A673 (cell line): ENCODE data around the gene SLC27A1. TPM values are rescaled to one million over a fixed set of nuclear protein-coding genes. Genes with fewer than 3 reads are reported as not detected.

Source experiments
- BruUV-seq: library from RNA; stranded (reverse); fragments of 400-500 nt; replicated peaks from 2 replicates; lab custom pipeline; 2021; lab: Mats Ljungman, UMichigan
- CTCF ChIA-PET: fragments of 300-600 bp; sonication (Branson Sonifier 250); formaldehyde crosslinking; loops from one replicate; lab custom pipeline; 2022; ENCODE audit warnings: antibody characterized with exemption; lab: Charles Lee
- POLR2A ChIA-PET: fragments of 300-600 bp; sonication (Branson Sonifier 250); formaldehyde crosslinking; loops from one replicate; lab custom pipeline; 2022; ENCODE audit warnings: antibody characterized with exemption; ENCODE audit not compliant: low non-redundant PET; lab: Charles Lee
- DNase-seq: peaks from one replicate; pipeline ENCODE4 v3.0.0-alpha.2; 2015; ENCODE audit warnings: low spot score
- H3K27ac ChIP-seq: fragments of 200-600 bp; sonication (generic); 2 replicates; pipeline ENCODE4 v1.5.1; 2016; ENCODE audit warnings: mixed run types, low read depth, mild to moderate bottlenecking, mixed read lengths, antibody characterized with exemption, low read length; ENCODE audit not compliant: poor library complexity, severe bottlenecking
- H3K27me3 ChIP-seq: fragments of 200-600 bp; sonication (generic); replicated peaks from 2 replicates; pipeline ENCODE4 v1.6.1; 2017; ENCODE audit warnings: mixed run types, low read depth, mild to moderate bottlenecking, mixed read lengths, antibody characterized with exemption, low read length; ENCODE audit not compliant: insufficient read depth, poor library complexity
- H3K36me3 ChIP-seq: fragments of 200-600 bp; sonication (generic); 2 replicates; pipeline ENCODE4 v1.6.1; 2016; ENCODE audit warnings: mixed run types, mild to moderate bottlenecking, mixed read lengths, antibody characterized with exemption, low read length; ENCODE audit not compliant: insufficient read depth, poor library complexity, severe bottlenecking
- H3K4me1 ChIP-seq: fragments of 200-600 bp; sonication (generic); 2 replicates; pipeline ENCODE4 v1.6.1; 2017; ENCODE audit warnings: mixed run types, mild to moderate bottlenecking, mixed read lengths, antibody characterized with exemption, low read length; ENCODE audit not compliant: insufficient read depth, poor library complexity, severe bottlenecking
- H3K4me3 ChIP-seq: fragments of 200-600 bp; sonication (generic); 2 replicates; pipeline ENCODE4 v1.5.1; 2016; ENCODE audit warnings: low read depth, mixed run types, mild to moderate bottlenecking, mixed read lengths, low read length; ENCODE audit not compliant: poor library complexity, severe bottlenecking
- H3K9me3 ChIP-seq: fragments of 200-600 bp; sonication (generic); 2 replicates; pipeline ENCODE4 v1.6.1; 2016; ENCODE audit warnings: mixed run types, low read depth, mild to moderate bottlenecking, mixed read lengths, antibody characterized with exemption, low read length; ENCODE audit not compliant: poor library complexity, severe bottlenecking
- EZH2 ChIP-seq: fragments of 200-600 bp; sonication (generic); IDR thresholded peaks from 2 replicates; pipeline ENCODE4 v1.6.1; 2017; ENCODE audit warnings: borderline replicate concordance, low read depth, mild to moderate bottlenecking, mixed read lengths, antibody characterized with exemption, low read length; ENCODE audit not compliant: poor library complexity, severe bottlenecking
- intact Hi-C: fragments of 100-400 bp; cut with micrococcal nuclease; formaldehyde crosslinking; loops from one replicate; pipeline ENCODE4 v1.10.0; 2022; ENCODE audit not compliant: unreplicated experiment
- total RNA-seq: library from RNA; stranded (reverse); gene quantifications from 2 replicates; pipeline ENCODE4 v1.2.3, GENCODE V29; 2021
- TF ChIP-seq, protein P1 (sequence below): fragments of 300-800, 200-600 bp; sonication (generic); conservative IDR thresholded peaks from 2 replicates; pipeline ENCODE4 v1.5.1; 2017; ENCODE audit warnings: low read depth, mild to moderate bottlenecking, antibody characterized with exemption, low read length, moderate library complexity, mixed read lengths

SLC27A1 gene
- total RNA-seq, 1 experiment from 2014 or later, result 3.0 TPM

GRCh38 chr19:17435218-17435617 is 35.1 kb upstream of the SLC27A1 start:
- H3K4me3 ChIP-seq, result no peak overlapping the region
- intact Hi-C loops, result no loop called here
- no peaks in the 10 kb centered on the region for H3K4me1 ChIP-seq
- no peaks in the 10 kb centered on the region for H3K9me3 ChIP-seq
- no TSS peak for BruUV-seq
- TF ChIP-seq, protein P1, sequence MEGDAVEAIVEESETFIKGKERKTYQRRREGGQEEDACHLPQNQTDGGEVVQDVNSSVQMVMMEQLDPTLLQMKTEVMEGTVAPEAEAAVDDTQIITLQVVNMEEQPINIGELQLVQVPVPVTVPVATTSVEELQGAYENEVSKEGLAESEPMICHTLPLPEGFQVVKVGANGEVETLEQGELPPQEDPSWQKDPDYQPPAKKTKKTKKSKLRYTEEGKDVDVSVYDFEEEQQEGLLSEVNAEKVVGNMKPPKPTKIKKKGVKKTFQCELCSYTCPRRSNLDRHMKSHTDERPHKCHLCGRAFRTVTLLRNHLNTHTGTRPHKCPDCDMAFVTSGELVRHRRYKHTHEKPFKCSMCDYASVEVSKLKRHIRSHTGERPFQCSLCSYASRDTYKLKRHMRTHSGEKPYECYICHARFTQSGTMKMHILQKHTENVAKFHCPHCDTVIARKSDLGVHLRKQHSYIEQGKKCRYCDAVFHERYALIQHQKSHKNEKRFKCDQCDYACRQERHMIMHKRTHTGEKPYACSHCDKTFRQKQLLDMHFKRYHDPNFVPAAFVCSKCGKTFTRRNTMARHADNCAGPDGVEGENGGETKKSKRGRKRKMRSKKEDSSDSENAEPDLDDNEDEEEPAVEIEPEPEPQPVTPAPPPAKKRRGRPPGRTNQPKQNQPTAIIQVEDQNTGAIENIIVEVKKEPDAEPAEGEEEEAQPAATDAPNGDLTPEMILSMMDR, result no peak
- TF ChIP-seq EZH2, result no peak
- H3K36me3 ChIP-seq, result no peaks in the 10 kb centered on the region
- no peak for DNase-seq
- H3K27me3 ChIP-seq, result no peaks in the 10 kb centered on the region
- ChIA-PET POLR2A (no interaction called here), CTCF (no interaction called here)
- no peak overlapping the region for H3K27ac ChIP-seq

DNA sequence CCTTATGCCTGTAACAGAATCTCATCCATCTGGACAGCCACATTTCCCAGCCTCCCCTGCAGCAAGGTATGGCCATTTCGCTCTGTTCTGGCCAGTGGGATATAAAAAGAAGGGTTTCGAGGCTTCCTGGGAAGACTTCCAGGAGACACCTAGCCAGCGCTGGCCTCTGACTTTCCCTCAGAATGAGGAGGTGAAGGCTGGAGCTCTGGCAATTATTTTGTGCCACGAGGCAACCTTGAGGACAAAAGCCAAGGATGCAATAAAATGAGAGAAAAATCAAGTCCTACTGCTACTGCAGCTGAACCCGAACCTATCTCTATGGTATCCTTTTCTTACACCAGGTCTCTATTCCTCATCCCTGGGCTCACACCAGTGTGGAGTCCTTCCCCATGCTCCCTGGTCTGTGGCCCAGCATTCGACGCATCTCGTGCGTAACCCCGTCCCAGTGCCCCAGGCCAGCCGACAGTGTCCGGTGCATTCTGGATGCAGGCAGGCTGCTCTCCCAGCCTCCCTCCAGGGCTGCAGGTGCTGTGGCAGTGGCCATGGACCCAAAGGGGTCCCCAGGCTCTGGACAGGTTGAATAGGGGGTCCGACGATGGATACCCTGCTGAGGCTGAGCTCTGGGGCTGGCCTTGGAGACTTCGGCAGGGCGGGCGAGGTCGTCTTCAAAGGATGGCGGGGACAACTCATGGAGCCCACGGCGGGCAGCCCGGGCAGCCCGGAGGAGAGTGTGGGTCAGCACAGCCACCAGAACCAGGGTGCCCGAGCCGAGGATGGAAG is 34.0 kb upstream of the SLC27A1 start:
- Histone ChIP-seq H3K27ac (no peak overlapping the region), H3K4me1 (no peaks in the 10 kb centered on the region), H3K9me3 (no peaks in the 10 kb centered on the region), H3K27me3 (no peaks in the 10 kb centered on the region), H3K36me3 (no peaks in the 10 kb centered on the region), H3K4me3 (no peak overlapping the region)
- intact Hi-C loops, result no loop called here
- ChIA-PET POLR2A (no interaction called here), CTCF (no interaction called here)
- DNase-seq, result no peak
- BruUV-seq, result no TSS peak
- no peak for TF ChIP-seq EZH2
- TF ChIP-seq, protein P1, result no peak

DNA sequence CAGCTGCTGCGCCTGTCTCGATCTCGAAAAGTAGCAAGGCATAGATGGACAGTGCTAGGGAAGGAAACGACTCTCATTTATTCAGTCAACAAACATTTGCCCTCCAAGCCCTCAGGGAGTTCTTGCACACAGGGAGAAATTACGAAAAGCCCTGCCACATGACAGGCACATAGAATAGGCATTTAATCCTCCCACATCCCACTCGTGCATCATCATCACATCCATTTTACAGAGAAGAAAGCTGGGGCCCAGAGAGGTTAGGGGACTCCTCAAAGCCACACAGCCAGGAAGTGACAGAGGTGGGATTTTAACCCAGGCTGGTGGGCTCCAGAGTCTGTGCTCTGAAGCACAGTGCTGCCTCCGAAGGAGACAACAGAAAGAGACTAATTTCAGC is 33.5 kb upstream of the SLC27A1 start:
- Histone ChIP-seq H3K27me3 (no peaks in the 10 kb centered on the region), H3K4me1 (no peaks in the 10 kb centered on the region), H3K36me3 (no peaks in the 10 kb centered on the region), H3K9me3 (no peaks in the 10 kb centered on the region), H3K4me3 (no peak overlapping the region), H3K27ac (no peak overlapping the region)
- BruUV-seq, result no TSS peak
- CTCF ChIA-PET, result no interaction called here
- intact Hi-C loops, result no loop called here
- no peak for DNase-seq
- TF ChIP-seq, protein P1, result no peak
- TF ChIP-seq EZH2, result no peak
- POLR2A ChIA-PET, result no interaction called here
